ENCODE measurements around the gene CYSTM1. TPM values are rescaled to one million over a fixed set of nuclear protein-coding genes. Genes with fewer than 3 reads are reported as not detected.

CYSTM1 gene
- total and polyA plus RNA-seq, 5 donors from 2014 or later = 7.1 to 26.4 (median 13.0) TPM

- ATAC-seq (ENCODE audit: low read depth in 2 of 2) = no peak
- Histone ChIP-seq H3K4me3 (ENCODE audit: low read depth, low read length) (no peak overlapping the region), H3K27me3 (ENCODE audit: control insufficient read depth, insufficient read depth, low read length) (no peaks in the 10 kb centered on the region), H3K9me3 (ENCODE audit: control insufficient read depth in 2 of 2, low read length in 2 of 2) (no peaks in the 10 kb centered on the region), H3K36me3 (ENCODE audit: control insufficient read depth, insufficient read depth, low read length) (no peaks in the 10 kb centered on the region), H3K4me1 (ENCODE audit: control insufficient read depth, insufficient read depth, low read length, poor library complexity, severe bottlenecking) (no peaks in the 10 kb centered on the region), H3K27ac (ENCODE audit: insufficient read depth, low read length, poor library complexity, severe bottlenecking) (no peak overlapping the region)
- Mint-ChIP-seq H3K27me3 (no peaks in the 10 kb centered on the region), H3K4me1 (no peaks in the 10 kb centered on the region), H3K9me3 (no peaks in the 10 kb centered on the region), H3K36me3 (no peaks in the 10 kb centered on the region), H3K27ac (no peak overlapping the region), H3K4me3 (no peak overlapping the region)
- no peak for DNase-seq
These were observed 40.3 kb downstream of the CYSTM1 start for GRCh38 chr5:140215276-140215675.

GRCh38 chr5:140216478-140217074, 41.6 kb downstream of the CYSTM1 start:
- H3K4me3 ChIP-seq (ENCODE audit: low read depth, low read length) = no peak overlapping the region
- DNase-seq (no peak), ATAC-seq (ENCODE audit: low read depth in 2 of 2) (no peak)
- H3K4me1 ChIP-seq (ENCODE audit: control insufficient read depth, insufficient read depth, low read length, poor library complexity, severe bottlenecking) = no peaks in the 10 kb centered on the region
- H3K27ac Mint-ChIP-seq = no peak overlapping the region
- no peaks in the 10 kb centered on the region for H3K27me3 ChIP-seq (ENCODE audit: control insufficient read depth, insufficient read depth, low read length)
- H3K27me3 Mint-ChIP-seq = no peaks in the 10 kb centered on the region
- no peaks in the 10 kb centered on the region for H3K9me3 ChIP-seq (ENCODE audit: control insufficient read depth in 2 of 2, low read length in 2 of 2)
- H3K36me3 ChIP-seq (ENCODE audit: control insufficient read depth, insufficient read depth, low read length) = no peaks in the 10 kb centered on the region
- H3K4me3 Mint-ChIP-seq = no peak overlapping the region
- no peak overlapping the region for H3K27ac ChIP-seq (ENCODE audit: insufficient read depth, low read length, poor library complexity, severe bottlenecking)
- no peaks in the 10 kb centered on the region for H3K36me3 Mint-ChIP-seq
- peaks cover 0 to 2% (median 0%) of the 10 kb centered on the region in 4 donors for H3K4me1 Mint-ChIP-seq
- no peaks in the 10 kb centered on the region for H3K9me3 Mint-ChIP-seq

GRCh38 chr5:140217299-140218026, 42.5 kb downstream of the CYSTM1 start:
- ATAC-seq (ENCODE audit: low read depth in 2 of 2) (no peak), DNase-seq (no peak)
- Histone ChIP-seq H3K27ac (ENCODE audit: insufficient read depth, low read length, poor library complexity, severe bottlenecking) (no peak overlapping the region), H3K36me3 (ENCODE audit: control insufficient read depth, insufficient read depth, low read length) (no peaks in the 10 kb centered on the region), H3K4me1 (ENCODE audit: control insufficient read depth, insufficient read depth, low read length, poor library complexity, severe bottlenecking) (no peaks in the 10 kb centered on the region), H3K27me3 (ENCODE audit: control insufficient read depth, insufficient read depth, low read length) (no peaks in the 10 kb centered on the region), H3K9me3 (ENCODE audit: control insufficient read depth in 2 of 2, low read length in 2 of 2) (no peaks in the 10 kb centered on the region), H3K4me3 (ENCODE audit: low read depth, low read length) (no peak overlapping the region)
- H3K27me3 Mint-ChIP-seq = no peaks in the 10 kb centered on the region
- H3K36me3 Mint-ChIP-seq = no peaks in the 10 kb centered on the region
- H3K4me3 Mint-ChIP-seq = no peak overlapping the region
- no peaks in the 10 kb centered on the region for H3K9me3 Mint-ChIP-seq
- H3K4me1 Mint-ChIP-seq = peaks cover 0 to 5% (median 0%) of the 10 kb centered on the region in 4 donors
- no peak overlapping the region for H3K27ac Mint-ChIP-seq

GRCh38 chr5:140219068-140219991, 44.3 kb downstream of the CYSTM1 start:
- H3K27ac Mint-ChIP-seq = no peak overlapping the region
- Histone ChIP-seq H3K9me3 (ENCODE audit: control insufficient read depth in 2 of 2, low read length in 2 of 2) (no peaks in the 10 kb centered on the region), H3K36me3 (ENCODE audit: control insufficient read depth, insufficient read depth, low read length) (no peaks in the 10 kb centered on the region), H3K4me1 (ENCODE audit: control insufficient read depth, insufficient read depth, low read length, poor library complexity, severe bottlenecking) (no peaks in the 10 kb centered on the region), H3K27me3 (ENCODE audit: control insufficient read depth, insufficient read depth, low read length) (no peaks in the 10 kb centered on the region), H3K27ac (ENCODE audit: insufficient read depth, low read length, poor library complexity, severe bottlenecking) (no peak overlapping the region), H3K4me3 (ENCODE audit: low read depth, low read length) (no peak overlapping the region)
- no peak overlapping the region for H3K4me3 Mint-ChIP-seq
- H3K36me3 Mint-ChIP-seq = no peaks in the 10 kb centered on the region
- no peaks in the 10 kb centered on the region for H3K9me3 Mint-ChIP-seq
- no peak for ATAC-seq (ENCODE audit: low read depth in 2 of 2)
- peaks cover 0 to 5% (median 0%) of the 10 kb centered on the region in 4 donors for H3K4me1 Mint-ChIP-seq
- no peaks in the 10 kb centered on the region for H3K27me3 Mint-ChIP-seq
- no peak for DNase-seq

- H3K9me3 ChIP-seq (ENCODE audit: control insufficient read depth in 2 of 2, low read length in 2 of 2) = no peaks in the 10 kb centered on the region
- no peak overlapping the region for H3K27ac Mint-ChIP-seq
- no peaks in the 10 kb centered on the region for H3K27me3 Mint-ChIP-seq
- no peak overlapping the region for H3K4me3 ChIP-seq (ENCODE audit: low read depth, low read length)
- H3K4me3 Mint-ChIP-seq = no peak overlapping the region
- H3K4me1 ChIP-seq (ENCODE audit: control insufficient read depth, insufficient read depth, low read length, poor library complexity, severe bottlenecking) = no peaks in the 10 kb centered on the region
- H3K36me3 Mint-ChIP-seq = no peaks in the 10 kb centered on the region
- no peak overlapping the region for H3K27ac ChIP-seq (ENCODE audit: insufficient read depth, low read length, poor library complexity, severe bottlenecking)
- H3K36me3 ChIP-seq (ENCODE audit: control insufficient read depth, insufficient read depth, low read length) = no peaks in the 10 kb centered on the region
- peaks cover 0 to 5% (median 0%) of the 10 kb centered on the region in 4 donors for H3K4me1 Mint-ChIP-seq
- no peaks in the 10 kb centered on the region for H3K9me3 Mint-ChIP-seq
- DNase-seq (no peak), ATAC-seq (ENCODE audit: low read depth in 2 of 2) (no peak)
- H3K27me3 ChIP-seq (ENCODE audit: control insufficient read depth, insufficient read depth, low read length) = no peaks in the 10 kb centered on the region
These were observed 45.2 kb downstream of the CYSTM1 start for GRCh38 chr5:140220032-140220697.

GRCh38 chr5:140220698-140221064, 45.7 kb downstream of the CYSTM1 start:
- H3K4me3 Mint-ChIP-seq = no peak overlapping the region
- no peaks in the 10 kb centered on the region for H3K27me3 Mint-ChIP-seq
- no peaks in the 10 kb centered on the region for H3K4me1 ChIP-seq (ENCODE audit: control insufficient read depth, insufficient read depth, low read length, poor library complexity, severe bottlenecking)
- no peak overlapping the region for H3K4me3 ChIP-seq (ENCODE audit: low read depth, low read length)
- H3K36me3 Mint-ChIP-seq = no peaks in the 10 kb centered on the region
- H3K27me3 ChIP-seq (ENCODE audit: control insufficient read depth, insufficient read depth, low read length) = no peaks in the 10 kb centered on the region
- H3K27ac Mint-ChIP-seq = no peak overlapping the region
- no peak overlapping the region for H3K27ac ChIP-seq (ENCODE audit: insufficient read depth, low read length, poor library complexity, severe bottlenecking)
- H3K9me3 Mint-ChIP-seq = no peaks in the 10 kb centered on the region
- no peaks in the 10 kb centered on the region for H3K9me3 ChIP-seq (ENCODE audit: control insufficient read depth in 2 of 2, low read length in 2 of 2)
- no peak for ATAC-seq (ENCODE audit: low read depth in 2 of 2)
- DNase-seq = no peak
- H3K36me3 ChIP-seq (ENCODE audit: control insufficient read depth, insufficient read depth, low read length) = no peaks in the 10 kb centered on the region
- H3K4me1 Mint-ChIP-seq = peaks cover 0 to 5% (median 0%) of the 10 kb centered on the region in 4 donors

DNA sequence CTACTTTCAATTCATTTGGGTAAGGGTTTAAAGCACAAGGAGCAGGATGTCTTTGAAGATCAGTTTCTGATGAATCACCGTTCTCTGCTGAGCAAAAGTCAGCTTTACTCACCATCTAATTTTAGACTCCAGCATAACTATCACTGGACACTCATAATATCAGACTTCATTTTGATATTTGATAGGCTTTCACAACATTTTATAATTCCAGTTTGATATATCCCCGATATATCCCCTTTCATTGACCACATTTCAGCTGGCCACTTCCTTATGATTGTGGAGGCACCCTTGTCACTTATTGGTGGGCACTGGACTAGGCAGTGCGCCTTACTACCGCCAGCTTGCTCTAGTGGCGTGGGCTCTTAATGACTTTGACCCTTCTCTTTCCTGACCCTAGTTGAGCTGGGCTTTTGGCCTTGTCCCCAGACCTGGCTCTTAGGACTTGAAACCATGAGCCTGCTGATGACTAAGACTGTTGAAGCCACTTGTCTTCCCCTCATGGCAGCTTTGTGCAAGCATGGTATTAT, 46.8 kb downstream of the CYSTM1 start:
- DNase-seq (peak in 1 of 3 donors; percentile 26), ATAC-seq (ENCODE audit: low read depth in 2 of 2) (no peak)
- no peaks in the 10 kb centered on the region for H3K9me3 Mint-ChIP-seq
- peaks cover 0 to 5% (median 0%) of the 10 kb centered on the region in 4 donors for H3K4me1 Mint-ChIP-seq
- Histone ChIP-seq H3K9me3 (ENCODE audit: control insufficient read depth in 2 of 2, low read length in 2 of 2) (no peaks in the 10 kb centered on the region), H3K36me3 (ENCODE audit: control insufficient read depth, insufficient read depth, low read length) (no peaks in the 10 kb centered on the region), H3K4me1 (ENCODE audit: control insufficient read depth, insufficient read depth, low read length, poor library complexity, severe bottlenecking) (no peaks in the 10 kb centered on the region), H3K4me3 (ENCODE audit: low read depth, low read length) (no peak overlapping the region), H3K27ac (ENCODE audit: insufficient read depth, low read length, poor library complexity, severe bottlenecking) (no peak overlapping the region), H3K27me3 (ENCODE audit: control insufficient read depth, insufficient read depth, low read length) (no peaks in the 10 kb centered on the region)
- H3K4me3 Mint-ChIP-seq = no peak overlapping the region
- H3K27me3 Mint-ChIP-seq = no peaks in the 10 kb centered on the region
- no peak overlapping the region for H3K27ac Mint-ChIP-seq
- no peaks in the 10 kb centered on the region for H3K36me3 Mint-ChIP-seq

All from CD4-positive, CD25-positive, alpha-beta regulatory T cell (primary cell).